ENCODE measurements around the gene SREBF1.

Gene SREBF1

DNA sequence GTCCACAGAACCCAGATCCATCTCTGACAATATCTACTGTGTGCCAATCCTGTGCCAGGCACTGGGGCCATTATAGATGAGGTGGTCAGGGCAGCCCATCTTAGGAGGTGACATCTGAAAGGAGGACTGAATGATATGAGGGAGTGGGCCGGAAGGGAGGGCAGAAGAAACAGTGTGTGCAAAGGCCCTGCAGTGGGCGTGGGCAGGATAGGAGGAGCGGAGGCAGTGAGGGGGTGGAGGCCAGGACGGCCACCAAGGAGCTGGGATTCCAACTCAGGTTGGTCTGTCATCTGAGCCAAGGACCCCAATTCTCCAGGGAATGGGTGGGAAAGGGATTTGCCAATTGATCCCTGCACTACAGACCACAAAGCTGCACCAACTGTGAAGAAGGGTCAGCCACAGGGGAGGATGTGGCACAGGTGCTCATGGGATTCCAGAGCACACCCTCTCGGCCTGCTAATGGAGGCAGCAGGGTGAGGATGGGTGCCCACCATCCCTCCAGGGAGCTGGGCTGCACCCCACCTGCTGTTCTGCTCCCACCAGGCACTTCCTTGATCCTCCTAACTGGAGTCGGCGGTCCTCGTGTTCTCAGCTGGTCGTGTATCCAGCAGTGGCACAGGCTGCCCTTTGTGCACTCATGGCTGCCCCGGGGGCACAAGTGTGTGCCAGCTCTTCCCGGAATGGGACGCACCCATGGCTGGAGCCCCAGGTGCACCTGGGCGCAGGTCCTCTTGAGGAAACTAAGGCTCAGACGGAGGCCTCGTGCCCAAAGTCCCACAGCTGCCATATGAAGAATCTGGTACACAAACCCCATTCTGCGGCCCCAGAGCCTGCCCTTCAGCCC, 9.6 kb downstream of the SREBF1 start:
- no peak for DNase-seq

GRCh38 chr17:17826342-17826713, 10.5 kb downstream of the SREBF1 start:
- no peak for DNase-seq

DNA sequence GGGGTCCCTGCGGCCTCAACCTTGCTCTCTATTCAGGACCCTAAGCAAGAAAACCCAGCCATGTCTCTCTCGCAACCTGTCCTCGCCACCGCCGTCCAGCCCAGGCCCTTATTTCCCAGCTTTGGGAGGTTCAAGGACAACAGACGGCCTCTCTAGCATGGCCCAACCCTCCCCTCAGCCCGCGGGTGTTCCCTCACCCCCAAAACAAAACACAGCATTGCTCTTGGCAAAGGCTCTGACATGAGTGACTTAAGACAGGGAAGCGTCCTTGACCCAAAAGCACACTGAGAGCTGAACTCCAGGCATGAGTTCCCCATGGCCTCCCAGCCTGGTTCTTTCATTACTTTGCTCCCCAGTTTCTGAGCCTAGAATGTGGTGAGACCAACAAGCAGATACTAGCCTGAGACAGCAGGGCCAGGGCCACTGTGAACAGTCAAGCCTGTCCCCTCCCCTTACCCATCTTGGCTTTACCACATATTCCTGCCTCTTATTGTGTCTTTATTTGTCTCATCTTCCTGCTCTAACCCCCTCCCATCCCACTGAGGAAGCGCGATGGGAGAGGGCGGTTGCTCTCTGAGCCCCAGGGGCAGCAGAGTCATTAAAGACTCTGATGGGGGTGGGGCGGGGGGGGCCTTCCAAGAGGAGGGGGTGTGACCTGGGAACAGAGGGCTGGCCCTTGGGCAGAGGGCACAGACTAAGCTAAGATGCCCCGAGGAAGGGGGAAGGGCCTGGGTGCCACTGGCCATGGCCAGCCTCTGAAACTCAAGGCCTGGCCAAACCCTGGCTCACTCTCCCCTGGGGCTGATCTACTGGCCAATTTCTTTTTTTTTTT, 11.8 kb downstream of the SREBF1 start:
- peak in 4 of 56 donors; percentile 25 to 46 (median 34) for DNase-seq

DNA sequence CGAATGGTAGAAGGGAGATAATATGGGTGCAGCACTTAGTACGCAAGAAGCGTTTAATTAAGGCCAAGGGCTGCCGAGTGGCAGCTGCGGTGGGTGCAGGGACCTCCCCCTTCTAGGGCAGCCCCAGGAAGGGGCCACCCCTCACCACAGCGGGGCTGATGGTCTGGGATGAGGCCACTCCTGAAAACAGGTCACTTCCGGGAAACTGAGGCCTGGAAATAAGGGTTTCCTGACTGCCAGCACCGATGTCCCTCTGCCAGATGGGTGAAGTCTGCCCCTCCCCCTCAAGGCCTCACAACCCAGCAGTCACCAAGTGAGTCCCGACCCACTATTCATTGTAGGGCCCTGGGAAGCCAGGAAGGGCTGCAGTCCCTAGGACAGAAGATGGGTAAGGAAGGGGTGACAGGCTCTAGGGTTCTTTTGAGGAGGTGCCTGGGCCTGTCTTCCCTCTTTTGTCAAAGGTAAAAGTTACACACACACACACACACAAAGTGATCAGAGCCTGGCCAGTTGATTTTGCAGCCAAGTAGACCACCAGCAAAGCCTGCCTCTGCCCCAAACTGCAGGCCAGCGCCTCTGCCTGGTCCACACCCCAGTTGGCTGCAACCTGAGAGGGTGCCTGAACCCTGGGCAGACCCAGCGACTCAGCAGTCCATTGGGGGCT, 12.5 kb downstream of the SREBF1 start:
- peak in 10 of 56 donors; percentile 30 to 66 (median 46) for DNase-seq

DNA sequence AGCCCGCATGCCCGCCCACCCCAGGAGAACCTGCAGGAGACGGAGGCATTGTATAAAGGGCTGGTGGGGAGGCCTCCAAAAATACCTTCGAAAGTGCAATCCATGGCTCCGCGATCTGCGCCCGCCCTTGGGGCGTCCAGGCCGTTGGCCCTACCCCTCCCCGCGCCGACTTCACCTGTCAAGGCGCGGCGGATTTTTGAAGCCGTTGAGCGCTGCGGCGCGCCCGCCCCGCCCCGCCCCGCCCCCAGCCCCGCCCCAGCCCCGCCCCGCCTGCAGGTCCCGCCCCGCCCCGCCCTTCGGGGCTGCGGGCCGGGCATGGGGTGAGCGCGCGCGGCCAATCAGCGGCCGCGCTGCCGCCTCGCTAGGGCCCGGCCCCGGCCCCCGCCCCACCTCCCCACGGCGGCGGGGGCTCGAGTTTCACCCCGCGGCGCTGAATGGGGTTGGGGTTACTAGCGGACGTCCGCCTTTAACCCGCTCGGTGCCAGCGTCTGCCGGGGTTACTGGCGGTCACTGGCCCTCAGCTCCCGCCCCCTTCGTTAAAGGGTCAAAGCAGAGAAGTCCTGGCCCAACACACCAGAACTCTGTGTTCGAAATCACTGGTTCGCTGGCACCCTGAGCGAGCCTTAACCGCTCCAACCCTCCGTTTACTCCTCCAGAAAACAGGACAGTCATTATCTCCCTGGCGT, 13.2 kb downstream of the SREBF1 start:
- peak in 54 of 56 donors; percentile 37 to 92 (median 82) for DNase-seq

- peak in 1 of 56 donors; percentile 57 for DNase-seq
Observed at GRCh38 chr17:17822616-17823015, 14.2 kb downstream of the SREBF1 start.

DNA sequence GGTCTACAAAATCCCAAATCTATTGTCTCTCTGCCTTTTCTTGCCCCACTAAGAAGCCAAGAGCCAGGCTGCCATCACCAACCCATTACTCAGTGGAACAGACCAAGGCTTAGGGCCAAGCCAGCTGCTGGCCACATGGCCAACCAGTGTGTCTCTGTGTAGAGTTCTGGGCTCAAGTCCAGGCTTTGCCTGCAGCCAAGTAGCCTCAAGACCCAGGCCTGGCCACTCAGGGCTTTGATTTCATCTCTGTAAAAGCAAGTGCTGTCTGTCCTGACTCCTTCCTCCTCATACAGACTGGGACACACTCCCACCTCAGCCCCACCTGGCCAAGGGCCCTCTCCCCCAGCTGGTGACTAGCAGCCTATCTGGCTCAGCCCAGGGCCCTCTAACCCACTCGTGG, 14.6 kb downstream of the SREBF1 start:
- peak in 52 of 56 donors; percentile 50 to 96 (median 83) for DNase-seq

GRCh38 chr17:17820463-17821158, 16.2 kb downstream of the SREBF1 start:
- peak in 2 of 56 donors; percentile 21 to 38 for DNase-seq

GRCh38 chr17:17820046-17820445, 16.7 kb downstream of the SREBF1 start:
- DNase-seq = no peak

GRCh38 chr17:17819561-17819995, 17.2 kb downstream of the SREBF1 start:
- peak in 21 of 56 donors; percentile 20 to 77 (median 48) for DNase-seq

DNA sequence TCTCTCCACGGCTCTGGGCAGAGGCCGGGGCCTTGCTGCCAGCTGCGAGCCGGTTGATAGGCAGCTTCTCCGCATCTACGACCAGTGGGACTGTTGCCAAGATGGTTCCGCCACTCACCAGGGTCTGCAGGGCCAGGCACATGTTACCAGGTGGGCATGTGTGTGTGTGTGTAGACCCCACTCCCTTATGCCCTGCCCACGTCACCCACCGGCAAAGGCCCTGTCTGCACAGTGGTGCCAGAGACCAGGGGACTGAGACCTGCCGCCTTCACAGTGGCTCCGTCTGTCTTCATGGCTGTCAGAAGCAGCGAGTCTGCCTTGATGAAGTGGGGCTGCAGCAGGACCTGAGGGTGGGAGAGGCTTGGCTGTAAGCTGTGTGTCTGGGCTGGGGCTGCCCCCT, 17.7 kb downstream of the SREBF1 start:
- no peak for DNase-seq

DNA sequence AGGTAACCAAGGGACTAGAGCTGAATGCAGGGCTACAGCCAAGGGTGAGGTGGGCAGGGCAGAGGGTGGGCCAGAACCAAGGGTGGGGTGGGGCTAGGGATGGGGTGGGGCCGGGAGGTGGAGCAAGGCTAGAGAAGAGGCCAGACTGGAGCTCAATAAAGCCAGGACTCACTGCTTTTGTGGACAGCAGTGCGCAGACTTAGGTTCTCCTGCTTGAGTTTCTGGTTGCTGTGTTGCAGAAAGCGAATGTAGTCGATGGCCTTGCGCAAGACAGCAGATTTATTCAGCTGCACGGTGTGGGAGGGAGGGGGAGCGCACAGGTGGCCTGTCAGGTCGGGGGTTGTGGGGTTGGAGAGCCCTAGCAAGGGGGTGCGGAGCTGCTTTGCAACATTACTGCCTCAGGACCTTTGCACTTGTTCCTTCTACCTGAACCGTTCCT, 18.7 kb downstream of the SREBF1 start:
- peak in 1 of 56 donors; percentile 25 for DNase-seq

DNA sequence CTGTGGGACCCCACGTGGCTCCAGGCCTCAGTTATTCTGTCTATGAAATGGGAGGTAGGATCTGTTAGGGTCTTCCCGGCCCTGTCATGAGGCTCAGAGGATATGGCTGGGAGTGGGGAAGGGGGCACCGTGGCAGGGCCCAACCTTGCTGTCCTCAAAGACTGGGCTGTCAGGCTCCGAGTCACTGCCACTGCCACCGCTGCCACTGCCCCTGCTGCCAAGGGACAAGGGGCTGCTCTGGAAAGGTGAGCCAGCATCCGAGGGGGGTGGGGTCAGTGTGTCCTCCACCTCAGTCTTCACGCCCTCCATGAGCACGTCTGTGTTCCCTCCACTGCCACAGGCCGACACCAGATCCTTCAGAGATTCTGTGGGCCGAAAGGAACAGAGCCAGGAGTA, 19.2 kb downstream of the SREBF1 start:
- no peak for DNase-seq

DNA sequence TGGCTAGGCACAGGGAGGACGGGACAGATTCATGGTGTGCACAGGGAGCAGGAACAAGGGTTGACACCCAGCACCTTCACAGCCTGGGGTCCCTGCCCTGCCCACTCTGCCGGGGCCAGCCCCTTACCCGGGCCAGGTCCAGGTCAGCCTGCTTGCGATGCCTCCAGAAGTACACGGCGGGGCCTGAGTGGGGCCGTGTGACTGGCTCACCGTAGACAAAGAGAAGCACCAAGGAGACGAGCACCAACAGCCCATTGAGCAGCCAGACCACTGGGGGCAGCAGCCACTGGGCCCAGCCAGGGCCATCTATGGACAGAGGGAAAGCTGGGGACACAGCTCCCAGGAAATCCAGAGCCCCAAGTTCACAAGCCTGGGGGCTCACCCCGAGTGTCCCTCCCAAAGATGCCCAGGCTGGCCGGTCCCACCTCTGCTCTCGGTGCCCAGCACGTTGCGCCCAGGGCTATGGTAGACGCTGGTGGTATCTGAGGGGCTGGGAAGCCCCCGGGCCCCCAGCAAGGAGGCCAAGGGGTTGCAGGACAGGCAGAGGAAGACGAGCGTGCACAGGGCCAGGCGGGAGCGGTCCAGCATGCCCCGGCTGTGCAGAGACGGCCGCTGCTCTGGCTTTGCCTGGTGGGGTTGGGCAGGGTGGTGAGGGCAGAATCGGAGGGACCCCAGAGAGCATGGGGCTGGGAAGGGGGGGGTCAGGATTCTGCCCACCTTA, 19.8 kb downstream of the SREBF1 start:
- peak in 1 of 56 donors; percentile 38 for DNase-seq

DNA sequence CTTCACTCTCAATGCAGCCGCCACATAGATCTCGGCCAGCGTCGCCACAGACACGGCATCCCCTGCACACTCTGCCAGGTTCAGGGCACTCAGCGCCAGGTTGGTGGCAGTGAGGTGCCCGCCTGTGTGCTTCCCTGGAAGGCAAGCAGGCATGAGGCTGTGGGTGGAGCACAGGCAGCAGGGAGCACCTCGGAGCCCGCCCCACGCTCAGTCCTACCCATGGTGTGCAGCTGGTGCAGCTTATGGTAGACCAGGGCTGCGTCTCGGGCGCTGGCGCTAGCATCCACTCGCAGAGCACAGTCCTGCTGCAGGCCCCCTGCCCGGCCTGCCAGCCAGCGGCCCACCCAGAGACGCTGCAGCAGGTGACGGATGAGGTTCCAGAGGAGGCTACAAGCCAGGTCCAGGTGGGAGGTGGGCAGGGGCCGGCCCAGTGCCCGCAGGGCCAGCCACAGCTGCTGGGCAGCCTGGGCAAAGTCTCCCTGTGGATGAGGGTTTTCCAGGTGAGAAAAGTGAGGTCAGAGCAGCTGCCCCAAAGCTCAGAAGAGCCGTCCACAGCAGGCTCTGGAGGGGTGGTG, 20.5 kb downstream of the SREBF1 start:
- DNase-seq = peak in 12 of 56 donors; percentile 21 to 56 (median 42)

DNA sequence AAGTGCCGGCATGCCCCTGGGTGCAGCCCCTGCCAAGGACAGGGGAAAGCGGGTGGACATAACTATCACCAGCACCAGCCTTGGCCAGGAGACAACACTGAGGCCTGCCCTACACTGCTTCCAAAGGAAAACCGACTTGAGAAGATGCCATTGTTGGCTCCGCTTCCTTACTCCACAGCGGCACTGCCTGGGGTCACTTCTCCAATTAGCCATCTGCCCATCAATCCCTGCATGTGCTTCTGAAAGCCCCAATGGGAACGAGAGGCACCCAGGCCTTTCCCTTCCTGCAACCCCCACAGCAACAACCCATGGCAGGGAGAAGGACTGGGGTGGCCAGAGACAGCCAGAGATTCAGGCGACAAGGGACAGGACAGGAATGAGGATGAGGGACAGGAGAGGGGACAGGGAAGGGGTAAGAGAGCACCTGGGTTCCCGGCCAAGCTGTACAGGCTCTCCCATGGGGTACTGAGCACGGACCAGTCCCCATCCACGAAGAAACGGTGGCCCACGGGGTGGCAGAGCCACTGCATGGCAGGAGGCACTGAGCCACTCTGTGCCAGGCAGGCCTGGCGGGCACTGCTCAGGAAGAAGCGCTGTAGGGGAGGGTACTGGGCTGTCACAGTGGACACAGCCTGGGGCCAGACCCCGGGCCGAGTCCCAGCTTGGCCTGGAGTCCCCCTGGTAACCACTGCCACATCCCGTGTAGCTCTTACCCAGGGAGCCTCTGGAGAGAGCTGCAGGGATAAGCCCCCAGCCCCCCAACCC, 21.2 kb downstream of the SREBF1 start:
- DNase-seq = peak in 12 of 56 donors; percentile 34 to 68 (median 50)

DNA sequence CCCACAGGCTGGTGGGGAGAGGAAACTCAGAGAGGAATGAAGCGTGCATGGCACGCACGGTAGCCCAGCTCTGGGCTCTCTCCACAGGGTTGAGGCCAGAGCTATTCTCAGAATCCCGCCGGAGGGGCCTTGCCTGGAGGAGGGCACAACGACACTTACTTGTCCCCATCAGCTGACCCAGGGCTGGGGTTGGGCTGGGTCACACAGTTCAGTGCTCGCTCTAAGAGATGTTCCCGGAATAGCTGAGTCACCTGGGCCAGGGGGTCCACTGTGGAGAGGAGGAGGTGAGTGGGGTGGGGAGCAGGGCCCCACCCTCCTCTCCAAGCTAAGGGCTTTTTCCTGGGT, 21.8 kb downstream of the SREBF1 start:
- peak in 2 of 56 donors; percentile 52 to 68 for DNase-seq

Data from amygdala (tissue), 56 donors.